HG03039 (cell line): ENCODE measurements around the gene COL13A1.

Source experiments
- ATAC-seq: cut with Tn5 transposase; IDR thresholded peaks from one replicate; pipeline ENCODE4 v1.9.1; 2021; ENCODE audit warnings: mild to moderate bottlenecking, moderate library complexity; ENCODE audit not compliant: unreplicated experiment

The COL13A1 gene

GRCh38 chr10:69801434-69802315, at the start of gene COL13A1:
TSS of gene COL13A1 (plus strand) at chr10:69801906. CDS start at chr10:69802424, 518 bp downstream.
- ATAC-seq = no peak

DNA sequence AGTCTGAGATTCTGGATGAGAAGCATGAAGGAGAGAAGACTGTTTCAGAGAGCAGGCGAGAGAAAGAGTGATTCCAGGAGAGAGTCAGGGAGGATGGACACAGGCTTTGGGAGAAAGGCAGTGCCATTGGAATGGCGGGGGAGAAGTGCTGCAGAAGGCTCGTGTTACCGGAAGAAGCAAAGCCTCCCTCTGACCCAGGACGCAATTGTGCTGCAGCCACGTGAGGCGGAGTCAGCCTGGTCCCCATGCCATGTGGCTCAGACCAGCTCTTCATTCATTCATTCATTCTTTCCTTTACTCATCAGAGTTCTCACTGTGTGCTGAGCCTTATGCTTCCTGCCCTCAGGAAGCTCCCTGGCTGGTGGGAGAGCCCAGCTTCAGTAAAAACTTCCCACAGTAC, 49.2 kb upstream of the COL13A1 start:
- no peak for ATAC-seq

DNA sequence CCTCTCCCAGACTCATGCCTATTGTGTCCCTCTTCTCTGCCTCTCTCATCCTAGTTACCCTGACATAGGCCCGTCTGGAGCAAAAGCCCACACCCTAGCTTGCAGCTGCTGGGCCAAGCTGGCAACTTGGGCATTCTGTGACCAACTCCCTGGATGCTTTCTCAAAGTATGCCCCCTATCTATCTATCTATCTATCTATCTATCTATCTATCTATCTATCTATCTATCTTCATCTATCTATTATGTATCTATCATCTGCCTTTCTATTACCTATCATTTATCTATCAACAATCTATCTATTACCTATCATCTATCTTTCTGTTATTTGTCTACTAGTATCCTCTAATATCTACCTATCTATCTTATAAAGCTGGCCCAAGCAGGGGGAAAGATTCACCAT, 45.4 kb upstream of the COL13A1 start:
- no peak for ATAC-seq

- no peak for ATAC-seq
Measured at GRCh38 chr10:69757206-69757552, 44.5 kb upstream of the COL13A1 start.

GRCh38 chr10:69757553-69758309, 44.0 kb upstream of the COL13A1 start:
- no peak for ATAC-seq

GRCh38 chr10:69758310-69758728, 43.4 kb upstream of the COL13A1 start:
- ATAC-seq = no peak

GRCh38 chr10:69759641-69760040, 42.1 kb upstream of the COL13A1 start:
- ATAC-seq = no peak

GRCh38 chr10:69760072-69760471, 41.6 kb upstream of the COL13A1 start:
- no peak for ATAC-seq

GRCh38 chr10:69761320-69761719, 40.4 kb upstream of the COL13A1 start:
- ATAC-seq = no peak

DNA sequence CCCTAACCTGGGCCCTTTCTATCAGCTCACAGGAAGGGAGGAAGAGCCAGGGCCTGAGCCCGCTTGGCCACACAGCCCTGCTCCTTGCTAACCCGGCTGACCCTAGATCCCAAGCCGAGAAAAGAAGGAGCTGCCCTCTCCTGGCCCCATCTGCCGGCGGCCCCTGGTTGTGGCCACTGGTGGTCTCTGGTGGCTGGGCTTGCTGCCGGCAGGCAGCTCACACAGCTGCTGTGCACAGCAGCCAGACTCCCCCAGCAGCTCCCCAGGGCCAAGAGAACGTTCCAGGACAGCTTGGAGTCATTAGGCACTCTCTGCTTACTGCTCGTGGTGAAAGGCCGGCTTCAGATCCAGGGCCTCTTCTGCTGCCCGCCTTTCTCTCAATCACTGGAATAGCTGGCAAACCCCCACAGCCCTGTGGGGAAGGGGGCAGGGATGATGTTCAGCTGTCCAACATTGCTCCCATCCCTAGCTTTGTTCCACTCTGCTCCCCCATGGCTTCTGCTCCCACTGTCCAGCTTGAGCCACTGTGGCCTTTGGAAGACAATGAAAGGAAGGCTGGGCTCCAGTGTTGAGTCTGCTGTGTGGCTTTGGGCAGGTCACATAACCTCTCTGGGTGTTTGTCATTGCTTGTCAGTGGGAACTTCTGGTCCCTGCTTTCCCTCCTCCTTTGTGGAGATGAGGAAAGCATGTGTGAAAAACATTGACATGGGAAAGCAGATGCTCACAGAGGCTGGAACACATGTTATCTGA, 35.4 kb upstream of the COL13A1 start:
- ATAC-seq = no peak

DNA sequence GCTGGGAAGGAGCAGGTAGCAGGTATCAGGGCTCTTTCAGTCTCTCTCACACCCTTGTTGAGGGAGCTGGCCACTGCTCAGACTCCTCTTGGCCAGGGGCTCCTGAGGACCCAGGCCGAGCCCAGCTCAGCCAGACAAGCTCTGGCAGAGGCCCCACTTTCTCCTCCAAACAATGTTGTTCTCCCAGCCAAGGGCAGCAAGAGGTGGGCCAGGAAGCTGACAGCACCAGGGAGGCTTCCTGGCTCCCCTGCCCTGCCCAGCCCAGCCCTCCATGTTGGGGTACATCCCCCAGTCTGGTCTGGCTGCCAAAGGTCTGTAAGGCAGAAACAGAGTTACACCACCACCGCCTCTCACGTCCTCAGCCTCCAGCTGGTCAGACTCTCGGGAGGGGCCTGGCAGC, 33.9 kb upstream of the COL13A1 start:
- no peak for ATAC-seq

DNA sequence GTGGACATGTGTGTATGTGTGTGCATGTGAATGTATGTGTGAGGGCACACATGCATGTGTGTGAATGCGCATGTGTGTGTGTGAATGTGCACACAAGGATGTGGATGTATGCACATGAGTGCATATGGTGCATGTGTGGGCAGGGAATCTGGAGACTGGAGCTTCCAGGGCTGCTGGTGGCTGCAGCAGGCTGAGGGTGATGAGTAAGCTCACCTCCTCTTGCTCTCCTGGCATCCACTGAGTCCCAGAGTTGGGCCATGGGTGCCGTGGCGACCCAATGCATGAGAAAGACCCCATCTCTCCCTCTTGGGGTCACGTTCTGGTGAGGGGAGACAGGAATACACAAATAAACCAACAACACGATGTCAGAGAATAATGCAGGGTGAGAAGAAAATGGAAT, 33.3 kb upstream of the COL13A1 start:
- ATAC-seq = no peak

- no peak for ATAC-seq
Measured at GRCh38 chr10:69769395-69769992, 32.2 kb upstream of the COL13A1 start.

GRCh38 chr10:69772933-69773704, 28.6 kb upstream of the COL13A1 start:
- no peak for ATAC-seq

GRCh38 chr10:69774596-69774995, 27.1 kb upstream of the COL13A1 start:
- no peak for ATAC-seq

- ATAC-seq = no peak
Measured at GRCh38 chr10:69780077-69780476, 21.6 kb upstream of the COL13A1 start.

DNA sequence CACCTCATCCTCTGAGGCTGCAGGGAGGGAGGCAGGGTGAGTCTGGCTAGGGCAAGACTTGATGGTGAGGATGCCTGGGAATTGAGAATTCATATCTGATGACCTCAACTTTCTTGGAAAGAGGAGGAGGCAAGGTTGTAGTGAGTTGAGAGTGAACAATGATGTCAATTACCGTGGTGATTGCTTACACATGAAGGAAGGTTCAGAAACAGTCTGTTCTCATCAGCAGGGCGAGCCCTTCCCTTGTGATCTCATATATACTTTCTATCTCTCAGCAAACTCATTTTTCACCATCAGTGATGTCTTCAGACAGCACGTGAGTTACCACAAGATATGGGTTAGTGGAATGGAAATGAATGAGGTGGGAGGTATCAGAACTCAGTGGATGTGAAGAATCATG, 20.1 kb upstream of the COL13A1 start:
- no peak for ATAC-seq

- ATAC-seq = no peak
Measured at GRCh38 chr10:69783515-69783914, 18.2 kb upstream of the COL13A1 start.

- ATAC-seq = no peak
Measured at GRCh38 chr10:69786791-69787190, 14.9 kb upstream of the COL13A1 start.

DNA sequence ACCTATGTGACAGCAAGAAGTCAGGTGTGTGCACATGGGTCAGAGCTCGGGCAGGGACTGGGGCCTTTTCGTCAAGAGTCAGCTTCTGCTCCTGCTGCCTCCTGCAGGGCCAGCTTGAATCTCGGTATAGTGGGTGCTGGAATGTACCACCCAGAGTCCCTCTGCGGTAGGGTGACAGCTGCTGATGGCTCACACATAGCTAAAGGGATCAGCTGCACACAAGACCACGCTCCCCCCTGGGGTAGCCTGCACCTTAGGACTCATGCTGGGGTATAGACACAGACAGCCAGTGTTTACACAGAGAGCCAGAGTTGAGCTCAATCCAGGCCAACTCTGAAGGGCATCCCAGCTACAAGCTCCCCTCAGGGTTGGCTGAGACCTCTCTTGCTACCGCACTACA, 14.0 kb upstream of the COL13A1 start:
- no peak for ATAC-seq
